GM12864 (cell line): ENCODE data around the gene DMRTB1.

Experiments
- DNase-seq: peaks from one replicate; pipeline ENCODE4 v3.0.0-alpha.2; 2011; ENCODE audit warnings: low read depth
- H3K4me3 ChIP-seq: 2 replicates; pipeline ENCODE4 v1.5.1; 2011; ENCODE audit warnings: mild to moderate bottlenecking, low read depth, low read length, control low read depth
- TF ChIP-seq, protein P1 (sequence below): IDR thresholded peaks from 2 replicates; pipeline ENCODE4 v1.5.1; 2011; ENCODE audit warnings: low read depth, mild to moderate bottlenecking, moderate library complexity, low read length, control low read depth, inconsistent platforms; ENCODE audit errors: missing control alignments

DMRTB1 gene

DNA sequence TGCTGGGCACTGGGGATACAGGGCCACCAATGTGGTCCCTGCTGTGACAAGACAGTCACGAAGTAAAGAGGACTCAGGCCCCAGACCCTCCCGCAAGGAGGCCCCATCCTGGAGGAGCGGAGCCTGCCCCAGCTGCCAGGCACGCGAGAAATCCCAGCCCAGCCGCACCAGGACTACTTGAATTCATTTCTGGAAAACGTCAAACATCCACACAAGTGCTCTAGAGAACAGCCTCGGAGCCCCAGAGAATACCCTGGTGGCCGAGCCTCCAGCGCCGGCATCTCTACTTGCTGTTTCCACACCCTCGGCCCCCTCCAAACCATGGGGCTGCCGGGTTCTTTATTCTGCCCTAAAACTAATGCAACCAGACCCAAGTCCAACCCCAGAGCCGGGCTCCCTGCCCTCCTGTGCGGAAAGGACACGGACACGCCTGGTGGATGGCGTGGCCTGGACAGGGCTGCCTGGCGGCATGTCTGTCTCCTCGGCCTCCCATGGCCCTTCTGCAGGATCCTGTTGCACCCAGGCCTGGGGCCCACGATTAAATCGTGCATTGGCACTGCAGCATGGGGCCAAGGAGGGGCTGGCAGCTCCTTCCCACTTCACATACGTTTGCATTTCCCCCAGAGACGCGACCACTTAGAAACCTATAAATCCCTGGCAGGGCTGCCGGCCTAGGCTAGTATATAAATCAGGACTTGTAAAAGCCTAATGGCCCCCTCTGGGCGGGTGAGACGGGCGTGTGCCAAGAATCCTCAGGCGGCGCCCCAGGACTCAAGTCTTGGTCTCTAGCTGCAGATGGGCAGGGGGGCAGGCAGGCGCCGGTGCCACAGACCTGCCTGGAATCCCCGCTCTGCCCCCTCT, 41.2 kb downstream of the DMRTB1 start:
- H3K4me3 ChIP-seq, result no peak overlapping the region
- TF ChIP-seq, protein P1, sequence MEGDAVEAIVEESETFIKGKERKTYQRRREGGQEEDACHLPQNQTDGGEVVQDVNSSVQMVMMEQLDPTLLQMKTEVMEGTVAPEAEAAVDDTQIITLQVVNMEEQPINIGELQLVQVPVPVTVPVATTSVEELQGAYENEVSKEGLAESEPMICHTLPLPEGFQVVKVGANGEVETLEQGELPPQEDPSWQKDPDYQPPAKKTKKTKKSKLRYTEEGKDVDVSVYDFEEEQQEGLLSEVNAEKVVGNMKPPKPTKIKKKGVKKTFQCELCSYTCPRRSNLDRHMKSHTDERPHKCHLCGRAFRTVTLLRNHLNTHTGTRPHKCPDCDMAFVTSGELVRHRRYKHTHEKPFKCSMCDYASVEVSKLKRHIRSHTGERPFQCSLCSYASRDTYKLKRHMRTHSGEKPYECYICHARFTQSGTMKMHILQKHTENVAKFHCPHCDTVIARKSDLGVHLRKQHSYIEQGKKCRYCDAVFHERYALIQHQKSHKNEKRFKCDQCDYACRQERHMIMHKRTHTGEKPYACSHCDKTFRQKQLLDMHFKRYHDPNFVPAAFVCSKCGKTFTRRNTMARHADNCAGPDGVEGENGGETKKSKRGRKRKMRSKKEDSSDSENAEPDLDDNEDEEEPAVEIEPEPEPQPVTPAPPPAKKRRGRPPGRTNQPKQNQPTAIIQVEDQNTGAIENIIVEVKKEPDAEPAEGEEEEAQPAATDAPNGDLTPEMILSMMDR, result no peak
- DNase-seq, result no peak

DNA sequence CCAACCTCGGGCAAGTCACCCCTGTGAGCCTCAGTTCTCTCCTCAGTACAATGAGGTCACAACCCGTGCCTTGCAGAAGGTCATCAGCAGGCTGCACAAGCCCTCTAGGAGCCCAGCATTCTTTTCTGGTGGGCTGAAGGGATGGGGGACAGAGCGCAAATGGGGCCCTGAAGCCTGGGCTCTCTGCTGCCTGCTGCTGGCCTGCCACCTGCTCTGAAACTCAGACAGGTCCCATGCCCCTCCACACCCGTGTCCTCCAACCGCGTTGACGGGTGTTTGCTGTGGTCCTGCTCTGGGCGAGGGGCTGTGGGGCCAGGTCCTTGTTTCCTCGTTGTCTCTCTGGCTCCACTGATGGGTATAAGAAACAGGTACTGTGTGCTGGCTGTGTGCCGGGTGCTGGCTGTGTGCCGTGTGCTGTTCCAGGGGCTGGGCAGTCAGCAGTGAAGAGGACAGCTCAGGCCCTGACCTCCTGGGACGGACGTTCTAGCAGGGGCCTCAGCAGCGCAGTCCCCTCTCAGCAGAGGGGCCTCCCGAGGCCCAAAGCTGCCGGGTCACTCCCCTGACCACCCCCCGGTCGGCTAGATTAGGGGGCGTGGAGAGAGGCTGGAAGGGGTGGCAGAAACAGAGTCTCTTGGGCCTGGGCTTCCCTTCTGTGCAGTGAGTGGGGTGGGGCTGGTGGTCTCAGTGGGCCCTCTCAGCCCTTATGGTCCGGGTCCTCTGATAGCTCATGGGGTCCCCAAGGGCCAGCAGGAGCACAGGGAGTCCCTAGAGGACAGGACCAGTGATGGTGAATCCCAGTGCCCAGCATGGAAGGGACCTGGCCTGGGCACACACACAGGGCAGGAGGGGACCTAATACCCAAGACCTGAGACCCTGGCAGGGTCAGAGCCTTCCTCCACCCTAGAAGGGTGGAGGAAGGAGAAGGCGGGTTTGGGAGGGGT, 42.1 kb downstream of the DMRTB1 start:
- TF ChIP-seq, protein P1, result no peak
- no peak for DNase-seq
- no peak overlapping the region for H3K4me3 ChIP-seq

DNA sequence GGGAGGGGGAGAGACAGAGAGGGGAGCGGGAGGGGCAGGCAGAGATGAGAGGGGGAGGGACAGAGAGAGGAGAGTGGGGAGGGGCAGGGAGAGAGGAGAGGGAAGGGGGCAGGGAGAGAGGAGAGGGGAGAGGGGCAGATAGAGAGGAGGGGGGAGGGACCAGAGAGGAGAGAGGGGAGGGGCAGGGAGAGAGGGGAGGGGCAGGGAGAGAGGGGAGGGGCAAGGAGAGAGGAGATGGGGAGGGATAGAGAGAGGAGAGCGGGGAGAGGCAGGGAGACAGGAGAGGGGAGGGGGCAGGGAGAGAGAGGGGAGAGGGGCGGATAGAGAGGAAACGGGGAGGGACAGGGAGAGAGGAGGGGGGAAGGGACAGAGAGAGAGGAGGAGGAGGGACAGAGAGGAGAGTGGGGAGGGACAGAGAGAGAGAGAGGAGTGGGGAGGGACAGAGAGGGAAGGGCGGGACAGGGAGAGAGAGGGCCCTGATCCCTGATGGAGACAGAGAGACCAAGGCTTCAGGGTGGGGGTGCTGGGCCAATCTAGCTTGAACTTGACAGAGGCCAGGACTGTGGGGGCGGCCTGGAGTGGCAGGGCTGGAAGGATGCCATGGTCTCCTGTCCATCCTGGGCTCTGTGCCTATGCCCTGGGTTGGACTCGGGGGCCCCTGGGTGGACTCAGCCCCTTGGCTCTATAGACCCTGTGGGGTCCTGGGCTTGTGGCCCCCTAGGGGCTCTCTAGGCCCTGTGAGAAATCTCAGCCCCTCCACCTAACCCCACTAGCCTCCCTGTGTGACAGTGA, 43.6 kb downstream of the DMRTB1 start:
- TF ChIP-seq, protein P1, result no peak
- no peak overlapping the region for H3K4me3 ChIP-seq
- DNase-seq, result no peak

DNA sequence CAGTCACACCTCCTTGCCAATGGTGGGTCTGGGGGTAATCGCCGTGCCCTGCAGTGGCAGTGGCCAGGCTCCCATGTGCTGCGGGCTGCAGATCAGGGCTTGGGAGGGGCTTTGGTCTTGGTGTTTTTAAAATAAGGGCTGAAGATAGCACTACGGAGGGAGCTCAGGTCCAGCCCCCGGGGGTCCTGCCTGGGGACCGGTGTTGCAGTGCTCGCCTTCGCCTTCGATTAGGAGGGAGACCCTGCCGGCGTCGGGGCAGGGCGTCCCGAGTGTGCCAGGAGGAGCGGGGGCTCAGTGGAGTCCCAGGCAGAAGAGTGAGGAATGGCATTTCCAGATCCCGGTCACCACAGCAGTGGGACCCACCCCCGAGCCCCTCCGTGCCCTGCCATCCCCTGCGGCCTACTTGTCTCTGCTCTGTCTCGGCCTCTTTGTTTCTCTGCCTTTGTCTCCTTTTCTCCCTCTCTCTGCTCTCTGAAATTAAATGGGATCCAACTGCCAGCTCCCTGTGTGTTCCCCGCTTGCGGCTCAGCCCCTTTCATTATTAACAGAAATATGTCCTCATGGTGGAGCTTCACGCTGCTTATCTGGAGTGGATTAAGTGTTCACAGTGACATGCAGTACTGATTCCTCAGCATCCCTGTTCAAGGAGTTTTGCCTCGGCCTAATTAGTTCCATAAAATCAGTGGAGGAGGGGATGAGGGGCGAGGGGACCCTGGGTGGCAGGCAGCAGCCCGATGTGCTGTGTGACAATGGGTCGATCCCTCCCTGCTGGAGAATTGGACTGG, 44.4 kb downstream of the DMRTB1 start:
- no peak for DNase-seq
- TF ChIP-seq, protein P1, result no peak
- no peak overlapping the region for H3K4me3 ChIP-seq

DNA sequence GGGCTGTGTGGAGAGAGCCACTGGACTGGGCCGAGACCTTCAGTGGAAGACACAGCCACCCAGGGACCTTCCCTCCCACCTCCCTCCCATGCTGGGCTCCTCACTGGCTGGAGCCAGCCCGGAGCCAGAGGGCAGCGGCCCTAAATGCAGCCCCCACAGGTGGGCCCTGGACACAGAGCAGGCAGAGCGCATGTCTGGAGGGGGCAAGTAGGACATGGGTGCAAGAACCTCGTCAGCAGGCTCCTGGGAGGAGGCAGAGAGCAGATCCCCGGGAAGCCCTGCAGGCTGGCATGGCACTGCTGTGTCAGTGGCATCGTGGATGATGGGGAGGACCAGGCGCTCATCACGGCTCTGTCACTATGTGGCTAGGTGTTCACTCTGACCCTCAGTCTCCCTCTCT, 45.7 kb downstream of the DMRTB1 start:
- TF ChIP-seq, protein P1, result no peak
- DNase-seq, result no peak
- no peak overlapping the region for H3K4me3 ChIP-seq

DNA sequence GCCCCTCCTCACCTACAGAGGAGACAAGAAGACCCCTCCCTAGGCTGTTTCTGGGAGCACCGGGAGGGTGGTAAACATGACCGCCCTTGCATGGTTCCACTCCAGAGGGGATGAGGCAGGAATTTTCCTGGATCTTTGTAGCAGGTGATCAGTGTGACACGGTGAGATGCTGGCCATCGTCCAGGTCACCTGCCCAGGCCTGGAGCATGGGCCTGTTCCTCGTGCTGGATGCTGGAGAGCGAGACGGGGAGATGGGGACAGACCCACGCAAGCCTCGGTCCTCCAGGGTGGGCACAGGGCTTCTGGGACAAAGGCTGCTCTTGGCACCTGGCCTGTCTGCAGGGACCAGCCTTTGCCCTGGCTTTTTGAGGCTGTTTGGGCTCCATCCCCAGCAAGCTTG, 46.2 kb downstream of the DMRTB1 start:
- DNase-seq, result no peak
- no peak overlapping the region for H3K4me3 ChIP-seq
- TF ChIP-seq, protein P1, result no peak
